GM21717 (cell line): ENCODE data around the gene NES.

Experiments
- ATAC-seq: cut with Tn5 transposase; IDR thresholded peaks from one replicate; pipeline ENCODE4 v1.9.1; 2021; ENCODE audit warnings: mild to moderate bottlenecking, moderate library complexity; ENCODE audit not compliant: unreplicated experiment

Gene NES, protein sequence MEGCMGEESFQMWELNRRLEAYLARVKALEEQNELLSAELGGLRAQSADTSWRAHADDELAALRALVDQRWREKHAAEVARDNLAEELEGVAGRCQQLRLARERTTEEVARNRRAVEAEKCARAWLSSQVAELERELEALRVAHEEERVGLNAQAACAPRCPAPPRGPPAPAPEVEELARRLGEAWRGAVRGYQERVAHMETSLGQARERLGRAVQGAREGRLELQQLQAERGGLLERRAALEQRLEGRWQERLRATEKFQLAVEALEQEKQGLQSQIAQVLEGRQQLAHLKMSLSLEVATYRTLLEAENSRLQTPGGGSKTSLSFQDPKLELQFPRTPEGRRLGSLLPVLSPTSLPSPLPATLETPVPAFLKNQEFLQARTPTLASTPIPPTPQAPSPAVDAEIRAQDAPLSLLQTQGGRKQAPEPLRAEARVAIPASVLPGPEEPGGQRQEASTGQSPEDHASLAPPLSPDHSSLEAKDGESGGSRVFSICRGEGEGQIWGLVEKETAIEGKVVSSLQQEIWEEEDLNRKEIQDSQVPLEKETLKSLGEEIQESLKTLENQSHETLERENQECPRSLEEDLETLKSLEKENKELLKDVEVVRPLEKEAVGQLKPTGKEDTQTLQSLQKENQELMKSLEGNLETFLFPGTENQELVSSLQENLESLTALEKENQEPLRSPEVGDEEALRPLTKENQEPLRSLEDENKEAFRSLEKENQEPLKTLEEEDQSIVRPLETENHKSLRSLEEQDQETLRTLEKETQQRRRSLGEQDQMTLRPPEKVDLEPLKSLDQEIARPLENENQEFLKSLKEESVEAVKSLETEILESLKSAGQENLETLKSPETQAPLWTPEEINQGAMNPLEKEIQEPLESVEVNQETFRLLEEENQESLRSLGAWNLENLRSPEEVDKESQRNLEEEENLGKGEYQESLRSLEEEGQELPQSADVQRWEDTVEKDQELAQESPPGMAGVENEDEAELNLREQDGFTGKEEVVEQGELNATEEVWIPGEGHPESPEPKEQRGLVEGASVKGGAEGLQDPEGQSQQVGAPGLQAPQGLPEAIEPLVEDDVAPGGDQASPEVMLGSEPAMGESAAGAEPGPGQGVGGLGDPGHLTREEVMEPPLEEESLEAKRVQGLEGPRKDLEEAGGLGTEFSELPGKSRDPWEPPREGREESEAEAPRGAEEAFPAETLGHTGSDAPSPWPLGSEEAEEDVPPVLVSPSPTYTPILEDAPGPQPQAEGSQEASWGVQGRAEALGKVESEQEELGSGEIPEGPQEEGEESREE (N-terminal part only)

DNA sequence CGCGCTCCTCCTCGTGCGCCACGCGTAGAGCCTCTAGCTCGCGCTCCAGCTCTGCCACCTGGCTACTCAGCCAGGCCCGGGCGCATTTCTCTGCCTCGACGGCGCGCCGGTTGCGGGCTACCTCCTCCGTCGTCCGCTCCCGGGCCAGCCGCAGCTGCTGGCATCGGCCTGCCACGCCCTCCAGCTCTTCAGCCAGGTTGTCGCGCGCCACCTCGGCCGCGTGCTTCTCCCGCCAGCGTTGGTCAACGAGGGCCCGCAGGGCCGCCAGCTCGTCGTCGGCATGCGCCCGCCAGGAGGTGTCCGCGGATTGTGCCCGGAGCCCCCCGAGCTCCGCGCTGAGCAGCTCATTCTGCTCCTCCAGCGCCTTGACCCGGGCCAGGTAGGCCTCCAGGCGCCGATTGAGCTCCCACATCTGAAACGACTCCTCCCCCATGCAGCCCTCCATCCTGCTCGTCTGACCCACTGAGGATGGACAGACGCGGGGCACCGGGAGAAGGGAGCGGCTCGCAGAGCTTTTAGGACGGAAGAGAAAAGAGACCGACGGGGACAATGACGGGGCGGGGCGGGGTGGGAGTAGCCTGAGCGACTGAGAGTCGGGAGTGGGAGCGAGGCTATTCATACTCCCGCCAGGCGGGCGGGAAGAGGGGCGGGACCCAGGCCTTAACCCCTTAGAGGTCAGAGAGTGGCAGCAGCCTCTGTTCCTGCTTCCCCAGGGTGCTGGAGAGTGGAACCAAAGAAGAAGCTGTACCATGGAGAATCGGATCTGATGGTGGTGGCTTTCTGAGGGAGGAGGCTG is at the start of gene NES:
Gene NES, minus strand, starts transcription at position 588 of the 796 bp plus-strand sequence. Its CDS starts 143 bp downstream, at position 445.
- no peak for ATAC-seq

DNA sequence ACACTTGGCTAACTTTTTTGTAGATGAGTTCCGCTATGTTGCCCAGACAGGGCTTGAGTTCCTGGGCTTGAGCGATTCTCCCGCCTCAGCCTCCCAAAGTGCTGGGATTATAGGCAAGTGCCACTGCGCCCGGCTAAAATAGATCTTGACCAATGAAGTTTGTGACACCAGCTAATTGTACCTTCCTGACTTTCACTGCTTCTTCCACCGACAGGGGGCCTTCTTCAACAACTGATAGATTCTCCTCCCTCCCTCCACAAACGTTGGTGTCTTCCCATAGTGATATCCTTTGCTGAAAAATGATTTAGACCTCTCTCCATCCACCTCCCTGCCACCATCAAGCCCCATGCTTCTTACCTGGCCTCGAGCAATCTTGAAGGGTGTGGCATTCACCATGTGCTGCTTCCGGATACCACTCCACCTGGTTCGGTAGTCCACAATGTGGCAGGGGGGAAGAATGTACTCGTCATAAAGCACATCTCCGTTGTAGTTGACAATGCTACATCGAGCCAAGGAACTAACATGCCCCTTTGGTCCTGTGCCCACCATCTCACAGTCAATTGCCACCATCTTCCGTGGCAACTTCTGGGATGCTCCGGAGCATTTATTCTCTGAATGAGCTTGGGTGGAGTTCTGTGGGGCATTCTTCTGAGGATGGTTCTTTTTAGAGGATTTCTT is 49.5 kb upstream of the NES start:
- ATAC-seq: no peak

DNA sequence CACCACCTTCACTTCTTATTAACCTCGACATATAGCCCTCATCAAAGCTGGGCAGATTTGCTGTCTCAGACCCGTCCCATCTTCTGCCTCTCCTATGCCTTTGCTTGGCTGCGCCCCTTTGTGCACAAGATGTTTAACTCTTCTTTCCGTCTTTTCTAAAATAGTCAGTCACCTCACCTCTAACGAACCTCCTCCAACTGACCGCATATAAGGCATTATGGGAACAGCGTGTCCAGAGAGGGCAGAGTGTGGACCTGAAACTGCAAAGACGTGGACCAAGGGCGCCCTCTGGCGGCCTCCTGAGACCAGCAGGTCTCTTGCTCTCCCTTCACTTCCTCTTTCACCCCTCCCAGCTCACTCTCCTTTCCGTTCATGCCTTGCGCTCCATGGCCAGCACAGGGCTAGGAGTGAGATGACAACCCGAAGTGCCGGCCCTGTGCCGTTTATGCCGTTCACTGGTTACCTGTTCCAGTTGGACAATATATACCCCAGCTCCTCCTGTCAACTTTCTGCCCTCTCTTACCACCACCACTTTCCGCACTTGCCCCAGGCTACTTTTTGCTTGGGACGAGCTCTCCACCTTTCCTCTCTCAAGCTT is 48.6 kb upstream of the NES start:
- ATAC-seq: peak; percentile 34

DNA sequence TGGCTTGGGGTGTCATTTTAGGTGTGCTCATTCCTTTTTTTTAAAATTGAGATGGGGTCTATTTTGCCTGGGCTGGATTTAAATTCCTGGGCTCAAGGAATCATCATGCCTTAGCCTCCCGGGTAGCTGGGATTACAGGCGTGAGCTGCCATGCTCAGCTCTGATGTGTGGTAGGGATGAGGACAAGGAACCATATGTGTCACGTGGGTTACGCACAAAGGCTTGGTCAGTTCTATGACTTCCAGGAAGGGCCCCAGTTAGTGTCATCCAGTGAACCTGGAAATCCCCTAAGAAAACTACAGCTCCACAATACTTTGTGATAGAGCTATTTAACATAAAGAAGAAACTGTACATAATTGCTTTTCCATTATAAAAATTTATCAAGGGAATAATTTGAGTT is 44.3 kb upstream of the NES start:
- no peak for ATAC-seq

DNA sequence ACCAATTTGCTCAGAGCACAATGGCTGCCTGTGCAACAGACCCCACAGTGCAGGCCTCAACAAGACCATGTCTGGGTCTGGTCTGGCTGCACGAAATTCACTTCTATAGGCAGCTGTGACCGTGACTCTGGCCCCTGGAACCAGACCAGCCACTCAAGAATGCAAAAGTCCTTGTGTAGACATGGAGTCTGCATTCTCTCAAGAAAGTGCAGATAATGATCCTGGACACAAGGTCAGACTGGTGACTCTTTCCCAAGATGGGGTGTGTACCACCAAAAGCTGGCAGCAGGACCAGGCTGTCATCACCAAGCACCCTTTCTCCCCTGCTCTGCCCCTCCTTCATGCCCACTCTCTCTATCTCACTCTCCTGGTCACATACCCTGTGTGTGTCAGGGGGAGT is 43.9 kb upstream of the NES start:
- ATAC-seq: no peak

DNA sequence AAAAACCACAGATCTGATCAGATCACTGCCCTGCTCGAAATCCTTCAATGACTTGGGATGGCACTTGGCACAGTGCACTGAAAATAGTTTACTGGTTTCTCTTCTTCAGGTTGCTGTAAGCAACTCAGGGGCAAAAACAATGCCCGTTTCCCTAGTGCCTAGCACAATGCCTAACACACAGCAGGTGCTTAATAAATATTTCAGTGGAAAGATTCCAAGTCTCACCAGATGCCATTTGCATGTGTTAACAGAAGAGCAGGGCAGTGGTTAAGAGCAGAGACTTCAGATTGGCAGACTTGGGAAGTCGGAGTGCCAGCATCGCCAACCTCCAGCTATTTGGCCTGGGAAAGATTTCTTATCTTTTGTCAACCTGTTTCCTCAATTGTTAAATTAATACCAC is 40.1 kb upstream of the NES start:
- no peak for ATAC-seq

DNA sequence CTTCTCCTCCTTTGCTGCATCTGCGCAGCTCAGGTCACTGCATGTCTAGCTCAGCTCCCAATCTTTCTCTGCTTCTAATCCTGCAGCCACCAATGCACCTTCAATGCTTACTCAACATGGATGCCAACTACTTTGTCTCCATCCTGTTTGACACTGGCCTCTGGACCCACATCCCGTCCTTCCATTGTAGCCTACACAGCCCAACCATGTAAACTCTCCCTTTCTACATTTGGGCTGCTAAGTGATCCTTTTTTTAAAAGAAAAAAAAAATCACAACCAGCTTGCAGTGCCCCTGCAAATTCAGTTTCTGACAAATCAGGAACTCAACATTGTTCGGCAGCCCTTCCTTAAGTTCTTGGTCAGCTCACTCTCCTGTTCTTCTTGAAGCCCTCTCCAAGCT is 37.6 kb upstream of the NES start:
- no peak for ATAC-seq

DNA sequence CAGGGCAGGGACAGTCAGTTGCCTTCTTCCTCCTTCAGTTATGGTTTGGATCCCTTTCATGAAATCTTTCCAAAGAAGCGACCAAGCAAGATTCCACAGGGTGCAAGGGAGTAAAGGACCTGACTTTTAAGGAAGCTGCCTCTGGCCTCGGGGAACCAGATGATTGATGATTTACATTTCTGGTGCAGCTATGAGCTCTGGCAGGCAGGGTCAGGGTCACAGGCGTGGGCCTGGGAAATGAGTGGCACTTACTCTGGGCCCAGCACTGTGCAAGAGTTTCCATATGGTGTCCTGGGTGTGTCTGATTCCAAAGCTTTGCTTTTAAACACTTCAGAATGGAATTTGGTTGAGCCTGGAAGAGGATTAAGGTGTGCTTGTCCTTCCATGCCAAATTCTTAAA is 35.4 kb upstream of the NES start:
- no peak for ATAC-seq

DNA sequence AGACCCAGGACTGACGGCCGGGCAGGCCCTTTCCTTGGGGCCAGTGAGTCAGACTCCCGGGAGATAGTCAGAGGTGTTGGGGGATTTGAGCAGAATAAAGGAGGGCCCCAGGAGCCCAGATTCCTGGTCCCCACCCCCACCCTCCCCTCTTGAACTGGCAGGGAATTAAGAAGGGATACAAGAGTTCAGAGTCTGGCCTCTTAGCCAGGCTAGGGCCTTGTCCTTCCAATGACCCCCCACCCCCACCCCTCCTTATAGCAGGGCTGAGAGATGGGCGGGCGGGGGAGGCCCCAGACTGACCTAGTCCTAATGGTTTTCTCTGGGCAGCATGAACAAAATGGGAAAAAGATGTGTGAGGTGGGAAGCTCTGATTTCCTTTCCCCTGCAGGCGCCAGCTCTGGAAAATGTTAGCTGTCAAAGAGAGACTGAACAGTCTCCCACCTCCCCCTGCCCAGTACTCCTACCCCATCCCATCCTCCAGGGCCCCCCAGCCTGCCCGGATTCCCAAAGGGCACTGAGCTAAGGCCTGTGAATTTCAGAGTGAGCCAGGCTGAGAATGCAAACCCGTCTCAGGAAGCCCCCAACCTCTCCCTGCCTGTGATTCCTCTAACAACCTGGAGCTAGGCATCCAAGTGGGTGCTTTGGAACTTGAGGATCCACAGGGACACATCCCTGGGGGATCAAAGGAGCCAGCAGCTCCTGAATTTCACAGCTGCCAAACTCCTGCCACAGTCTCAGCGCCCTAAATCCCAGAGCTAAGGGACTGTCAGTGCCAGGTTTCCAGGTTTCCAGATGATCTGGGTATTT is 34.0 kb upstream of the NES start:
- no peak for ATAC-seq

DNA sequence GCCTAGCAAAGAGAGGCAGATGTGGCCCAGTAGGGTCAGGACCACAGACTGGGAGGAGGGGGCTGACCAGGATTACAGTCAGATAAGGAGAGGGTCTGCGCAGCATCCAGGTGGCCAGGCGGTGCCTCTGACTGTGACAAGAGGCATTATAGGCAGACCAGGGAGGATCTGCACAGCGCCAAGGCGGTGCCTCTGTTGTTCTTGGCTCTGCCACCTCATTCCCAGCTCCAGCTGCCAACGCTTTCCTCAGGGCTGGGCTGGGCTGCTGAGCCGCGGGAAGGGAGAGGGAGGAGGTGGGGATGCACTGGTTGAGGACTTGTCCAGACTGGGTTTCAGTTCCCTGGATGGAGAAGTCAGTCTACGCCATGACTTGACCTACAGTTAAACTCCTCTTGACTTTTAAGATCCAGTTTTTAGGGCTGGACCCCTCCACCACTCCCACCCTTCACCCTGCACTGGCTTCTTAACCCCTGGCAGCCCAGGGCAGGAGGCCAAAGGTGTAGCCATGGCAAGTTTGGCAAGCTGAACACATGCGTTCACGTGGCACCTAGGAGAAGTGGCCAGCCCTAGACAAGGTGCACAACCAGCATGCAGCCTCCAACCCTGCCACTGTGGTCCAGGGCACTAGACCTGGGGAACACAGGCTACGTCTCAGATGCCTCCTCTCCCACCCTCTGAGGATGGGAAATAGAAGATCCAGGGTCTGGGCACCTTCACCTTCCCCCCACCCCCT is 32.7 kb upstream of the NES start:
- no peak for ATAC-seq

DNA sequence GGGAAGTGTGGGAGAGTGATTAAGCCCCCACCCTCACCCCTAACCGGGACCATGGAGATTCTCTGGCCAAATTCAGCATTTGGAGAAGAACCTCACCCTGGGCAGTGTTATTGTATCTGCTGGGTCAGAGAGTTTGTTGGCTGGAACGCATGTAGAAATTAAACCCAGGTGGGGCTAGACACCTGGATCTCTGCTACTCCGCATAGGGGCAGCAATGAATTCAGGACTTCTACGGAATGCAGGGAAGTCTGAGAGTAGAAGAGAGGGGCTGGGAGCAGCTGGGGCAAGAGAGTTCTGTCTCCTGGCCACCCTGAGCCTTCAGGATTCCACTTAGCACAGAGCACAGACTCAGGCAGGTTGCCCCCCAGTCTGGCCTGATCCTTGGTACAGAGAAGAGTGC is 31.8 kb upstream of the NES start:
- ATAC-seq: no peak

DNA sequence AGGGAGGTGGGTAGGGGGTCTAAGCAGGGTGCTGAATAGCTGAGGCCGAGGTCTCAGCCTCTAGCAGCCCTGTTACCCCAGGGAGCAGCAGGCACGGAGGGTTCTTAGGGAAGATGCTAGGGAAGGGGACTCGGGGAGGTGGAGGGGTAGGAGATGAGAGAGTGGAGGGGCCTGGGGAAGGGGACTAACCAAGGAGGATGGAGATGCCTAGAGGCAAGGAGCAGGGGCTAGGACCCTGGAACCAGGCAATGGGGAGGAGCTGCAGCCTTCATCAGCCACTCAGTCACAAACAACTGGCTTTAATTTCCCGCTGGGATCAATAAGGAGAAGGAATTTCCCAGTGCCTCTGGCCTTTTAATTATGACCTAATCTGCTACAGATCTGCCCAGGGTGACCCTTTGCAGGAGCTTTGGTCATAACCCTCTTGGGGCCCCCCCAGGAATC is 31.0 kb upstream of the NES start:
- no peak for ATAC-seq

DNA sequence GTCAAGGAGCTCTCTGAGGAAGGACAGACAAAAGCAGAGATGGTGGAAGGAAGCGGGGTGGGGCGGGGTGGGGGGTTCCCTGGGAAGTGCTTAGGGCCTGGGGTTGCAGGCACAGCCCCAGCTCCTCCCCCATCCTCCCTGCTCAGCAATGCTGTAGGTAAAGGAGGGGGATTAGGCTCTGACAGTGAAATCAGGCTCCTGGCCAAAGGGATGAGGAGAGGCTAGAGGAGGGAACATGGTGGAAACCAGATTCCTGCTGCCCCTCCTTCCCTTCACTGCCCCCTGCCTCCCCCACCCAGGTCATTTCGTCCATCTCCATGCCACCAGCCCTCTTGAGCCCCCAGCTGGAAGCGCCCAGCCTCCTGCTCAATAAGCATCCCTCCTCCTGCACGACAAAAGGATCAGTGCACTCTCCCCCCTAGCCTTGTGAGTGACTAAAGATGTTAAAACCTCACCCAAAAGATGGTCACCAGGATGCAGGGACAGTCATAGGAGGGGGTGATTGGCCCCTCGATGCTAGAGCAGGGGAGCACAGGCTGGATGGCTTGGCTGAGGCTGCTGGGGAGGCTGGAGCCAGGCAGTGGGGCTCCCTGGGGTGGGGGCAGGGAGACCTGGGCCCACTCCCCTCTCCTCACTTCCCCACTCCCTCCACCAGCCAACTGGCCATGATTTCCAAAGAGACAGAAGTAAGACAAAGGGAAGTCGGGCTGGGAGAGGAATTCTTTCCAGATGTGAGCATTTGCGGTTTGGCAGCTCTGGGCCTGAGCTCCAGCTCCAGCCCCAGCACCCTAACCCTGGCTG is 30.4 kb upstream of the NES start:
- ATAC-seq: no peak

DNA sequence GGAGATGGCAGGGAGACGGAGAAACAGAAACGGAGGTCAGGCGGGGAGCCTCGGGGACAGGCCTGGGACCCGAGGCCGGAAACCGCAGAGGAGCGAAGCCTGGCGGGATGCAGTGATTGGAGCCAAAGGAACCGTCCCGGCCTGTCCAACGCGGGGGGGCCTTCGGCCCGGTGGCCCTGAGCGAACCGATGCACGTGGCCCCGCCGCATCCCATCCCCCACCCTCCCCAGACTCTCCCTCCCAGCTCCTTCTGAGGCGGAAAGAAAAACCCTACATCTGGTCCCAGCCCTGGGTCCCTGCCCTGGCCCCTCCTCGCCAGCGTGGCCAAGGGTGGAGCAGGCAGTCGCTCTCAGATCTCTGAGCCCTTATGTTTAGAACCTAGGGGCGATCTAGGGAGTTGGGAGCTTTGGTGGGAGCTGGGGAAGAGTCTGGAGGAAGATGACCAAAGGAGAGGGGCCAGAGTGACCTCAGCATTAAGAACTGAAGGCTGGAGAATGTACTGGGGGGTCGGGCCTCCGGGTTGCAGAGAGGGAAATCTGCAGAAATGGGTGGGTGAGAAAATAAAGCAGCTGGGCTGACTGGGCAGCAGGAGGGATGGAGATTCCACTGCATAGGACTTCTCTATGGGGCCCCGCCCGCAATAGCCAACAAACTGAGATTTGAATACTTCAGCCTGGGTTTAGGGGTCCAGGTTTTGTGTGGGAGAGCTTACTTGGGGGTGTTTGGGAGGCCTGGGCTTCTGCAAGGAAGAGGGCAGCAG is 29.6 kb upstream of the NES start:
- no peak for ATAC-seq

DNA sequence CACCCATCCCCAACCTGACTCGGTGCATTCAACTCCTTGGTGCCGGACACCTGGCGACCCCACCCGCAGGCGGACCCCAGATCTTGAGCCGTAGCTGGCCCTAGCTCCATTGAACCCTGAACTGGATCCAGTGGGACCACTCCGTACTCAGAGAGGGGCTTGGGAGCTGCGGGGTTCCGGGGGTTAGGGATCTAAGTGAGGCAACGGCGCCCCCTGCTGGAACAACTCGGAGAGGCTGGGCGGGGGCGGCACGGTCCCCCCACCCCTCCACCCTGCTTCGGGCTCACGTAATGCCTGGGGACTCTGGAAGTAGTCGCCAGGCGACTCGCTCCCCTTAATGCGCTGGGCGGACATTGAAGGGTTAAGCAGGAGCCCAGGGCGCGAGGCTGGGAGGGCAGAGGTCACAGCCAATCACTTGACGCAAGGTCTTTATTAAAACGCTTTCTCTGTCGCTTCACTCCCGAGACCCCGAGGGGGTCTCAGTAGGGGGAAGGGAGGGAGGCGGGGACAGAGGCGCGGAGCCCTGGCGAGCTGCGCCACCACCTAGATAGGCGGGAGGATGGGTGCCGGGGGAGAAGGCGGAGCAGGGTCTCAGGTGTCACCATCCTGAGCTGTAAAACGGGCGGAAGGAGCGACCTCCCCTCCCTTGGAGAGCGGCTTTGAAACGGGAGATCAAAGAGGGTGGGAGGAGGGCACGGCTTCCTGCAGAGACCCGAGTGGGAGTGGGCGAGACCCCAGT is 28.9 kb upstream of the NES start:
- ATAC-seq: no peak
